ENCODE data around the gene C10orf53. TPM values are rescaled to one million over a fixed set of nuclear protein-coding genes. Genes with fewer than 3 reads are reported as not detected.

Gene C10orf53
- not detected in 2 replicates for total RNA-seq

GRCh38 chr10:49679480-49679893, at the start of gene C10orf53:
TSS of gene C10orf53 (plus strand) at chr10:49679651. CDS start at chr10:49679698, 47 bp downstream.

Other genes with a start within 250 kb of the C10orf53 start
- 15.1 and 22.4 TPM in 2 replicates for gene ERCC6, start 140.5 kb upstream of the C10orf53 start, total RNA-seq
- gene SLC18A3, start 69.3 kb upstream of the C10orf53 start, total RNA-seq, result not detected in 2 replicates
- not detected in 2 replicates for gene CHAT, start 65.6 kb upstream of the C10orf53 start, total RNA-seq
- gene OGDHL, start 82.7 kb downstream of the C10orf53 start, total RNA-seq, result 0.09 and 0.82 TPM in 2 replicates

Data from pericardium fibroblast (primary cell).